Fibroblast of villous mesenchyme (primary cell): ENCODE data around the gene SLC1A7. TPM values are rescaled to one million over a fixed set of nuclear protein-coding genes. Genes with fewer than 3 reads are reported as not detected.
A peak's percentile ranks its signal among the peaks of the same experiment; 100 is the strongest.

Experiments
- DNase-seq: peaks from one replicate; pipeline ENCODE4 v3.0.0-alpha.2; 2010; ENCODE audit warnings: low read depth
- H3K4me3 ChIP-seq: 2 replicates; pipeline ENCODE4 v1.5.1; 2011; ENCODE audit warnings: low read depth, mild to moderate bottlenecking, low read length
- CTCF ChIP-seq: IDR thresholded peaks from 2 replicates; pipeline ENCODE4 v1.5.1; 2012; ENCODE audit warnings: low read depth, mild to moderate bottlenecking, low read length; ENCODE audit not compliant: insufficient read depth
- small RNA-seq: library from RNA; depleted of rRNA; stranded (forward); fragments of <200 nt; gene quantifications from one replicate; pipeline ENCODE3, GENCODE V24; 2012
- total RNA-seq: library from RNA; depleted of rRNA; stranded (reverse); fragments of >200 nt; gene quantifications from 2 replicates; pipeline ENCODE4 v1.2.3, GENCODE V29; 2012

Gene SLC1A7
- total RNA-seq, 1 donor, result under 0.01 TPM

- H3K4me3 ChIP-seq, result no peak overlapping the region
- TF ChIP-seq CTCF, result no peak
- no peak for DNase-seq
Measured at GRCh38 chr1:53044926-53045325, 97.5 kb downstream of the SLC1A7 start.

DNA sequence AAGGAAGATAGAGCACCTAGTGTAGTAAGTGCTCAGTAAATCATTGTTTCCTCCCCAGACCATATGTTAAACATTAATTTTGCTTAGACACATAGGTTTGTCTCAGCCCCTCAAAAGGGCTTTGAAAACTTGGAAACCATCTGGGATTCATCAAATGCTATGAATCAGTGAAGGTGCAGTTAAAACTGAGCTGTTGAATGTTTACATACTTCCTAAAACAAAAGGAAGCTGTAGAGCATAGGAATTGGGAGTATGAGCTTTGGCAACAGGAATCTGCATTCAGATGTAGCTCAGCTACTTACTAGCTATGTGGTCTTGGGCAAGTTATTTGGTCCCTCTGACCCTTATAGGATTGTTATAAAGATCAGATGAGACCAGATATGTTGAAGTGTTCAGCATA lies 99.2 kb downstream of the SLC1A7 start:
- no peak for TF ChIP-seq CTCF
- no peak overlapping the region for H3K4me3 ChIP-seq
- peak; percentile 85 for DNase-seq

- no peak for TF ChIP-seq CTCF
- H3K4me3 ChIP-seq, result no peak overlapping the region
- no peak for DNase-seq
Measured at GRCh38 chr1:53038566-53038965, 103.9 kb downstream of the SLC1A7 start.

Small RNAs within 50 kb of the gene (small RNA-seq; reads per million reads assigned to genes)
- gene HIGD1AP11, result not detected

Other genes starting within 250 kb of the SLC1A7 start
- 25.5 and 28.3 TPM in 2 replicates for gene ECHDC2, start 220.9 kb downstream of the SLC1A7 start, total RNA-seq
- 113 and 170 TPM in 2 replicates for gene SCP2, start 215.4 kb downstream of the SLC1A7 start, total RNA-seq
- gene PODN, start 80.4 kb downstream of the SLC1A7 start, total RNA-seq, result 8.7 and 9.1 TPM in 2 replicates
- 13.2 and 19.0 TPM in 2 replicates for gene CPT2, start 54.2 kb upstream of the SLC1A7 start, total RNA-seq
- gene CZIB, start 78.0 kb upstream of the SLC1A7 start, total RNA-seq, result 39.7 and 41.6 TPM in 2 replicates
- gene MAGOH, start 95.9 kb upstream of the SLC1A7 start, total RNA-seq, result 22.2 and 30.2 TPM in 2 replicates
- 27.6 and 34.8 TPM in 2 replicates for gene LRP8, start 185.4 kb upstream of the SLC1A7 start, total RNA-seq